Osteoblast (primary cell): ENCODE results near the gene NFX1. TPM values are rescaled to one million over a fixed set of nuclear protein-coding genes. Genes with fewer than 3 reads are reported as not detected.
A peak's percentile ranks its signal among the peaks of the same experiment; 100 is the strongest.

Source experiments
- DNase-seq: peaks from one replicate; pipeline ENCODE4 v3.0.0; 2011; ENCODE audit warnings: low spot score, mixed read lengths; ENCODE audit not compliant: insufficient read length; ENCODE audit errors: missing footprints
- H2AFZ ChIP-seq: 2 replicates; pipeline ENCODE4 v1.6.0; 2011; ENCODE audit warnings: mild to moderate bottlenecking, low read length
- H3K27ac ChIP-seq: 2 replicates; pipeline ENCODE4 v1.5.1; 2011; ENCODE audit warnings: mild to moderate bottlenecking, low read depth, low read length, moderate library complexity
- H3K27me3 ChIP-seq: 2 replicates; pipeline ENCODE4 v1.6.0; 2012; ENCODE audit warnings: mild to moderate bottlenecking, control low read depth, inconsistent platforms, low read length, moderate library complexity; ENCODE audit not compliant: insufficient read depth
- H3K36me3 ChIP-seq: 2 replicates; pipeline ENCODE4 v1.5.1; 2011; ENCODE audit warnings: mild to moderate bottlenecking, low read length, control low read depth, moderate library complexity; ENCODE audit not compliant: insufficient read depth
- H3K4me1 ChIP-seq: 2 replicates; pipeline ENCODE4 v1.5.1; 2011; ENCODE audit warnings: mild to moderate bottlenecking, low read length, control low read depth, moderate library complexity; ENCODE audit not compliant: insufficient read depth
- H3K4me2 ChIP-seq: 2 replicates; pipeline ENCODE4 v1.6.0; 2011; ENCODE audit warnings: mild to moderate bottlenecking, low read length; ENCODE audit not compliant: insufficient read depth
- H3K4me3 ChIP-seq: fragments of 200-600 bp; sonication (generic); 3 replicates; pipeline ENCODE4 v1.5.1; 2012; ENCODE audit warnings: mild to moderate bottlenecking, low read length, inconsistent platforms; ENCODE audit not compliant: insufficient read depth
- H3K79me2 ChIP-seq: 2 replicates; pipeline ENCODE4 v1.6.0; 2012; ENCODE audit warnings: mild to moderate bottlenecking, low read length, control low read depth, inconsistent platforms; ENCODE audit not compliant: insufficient read depth
- H3K9me3 ChIP-seq: 2 replicates; pipeline ENCODE4 v1.5.1; 2011; ENCODE audit warnings: low read depth, low read length, control low read depth
- H4K20me1 ChIP-seq: 2 replicates; pipeline ENCODE4 v1.6.0; 2012; ENCODE audit warnings: mild to moderate bottlenecking, low read length, control low read depth; ENCODE audit not compliant: insufficient read depth
- total RNA-seq: library from RNA; depleted of rRNA; stranded (reverse); fragments of >200 nt; gene quantifications from 2 replicates; pipeline ENCODE4 v1.2.3, GENCODE V29; 2012
- TF ChIP-seq, protein P1 (sequence below): IDR thresholded peaks from 2 replicates; pipeline ENCODE4 v1.5.1; 2011; ENCODE audit warnings: mild to moderate bottlenecking, low read depth, low read length, moderate library complexity; ENCODE audit errors: extremely low read depth

Gene NFX1
- total RNA-seq, 1 donor = 34.0 TPM

DNA sequence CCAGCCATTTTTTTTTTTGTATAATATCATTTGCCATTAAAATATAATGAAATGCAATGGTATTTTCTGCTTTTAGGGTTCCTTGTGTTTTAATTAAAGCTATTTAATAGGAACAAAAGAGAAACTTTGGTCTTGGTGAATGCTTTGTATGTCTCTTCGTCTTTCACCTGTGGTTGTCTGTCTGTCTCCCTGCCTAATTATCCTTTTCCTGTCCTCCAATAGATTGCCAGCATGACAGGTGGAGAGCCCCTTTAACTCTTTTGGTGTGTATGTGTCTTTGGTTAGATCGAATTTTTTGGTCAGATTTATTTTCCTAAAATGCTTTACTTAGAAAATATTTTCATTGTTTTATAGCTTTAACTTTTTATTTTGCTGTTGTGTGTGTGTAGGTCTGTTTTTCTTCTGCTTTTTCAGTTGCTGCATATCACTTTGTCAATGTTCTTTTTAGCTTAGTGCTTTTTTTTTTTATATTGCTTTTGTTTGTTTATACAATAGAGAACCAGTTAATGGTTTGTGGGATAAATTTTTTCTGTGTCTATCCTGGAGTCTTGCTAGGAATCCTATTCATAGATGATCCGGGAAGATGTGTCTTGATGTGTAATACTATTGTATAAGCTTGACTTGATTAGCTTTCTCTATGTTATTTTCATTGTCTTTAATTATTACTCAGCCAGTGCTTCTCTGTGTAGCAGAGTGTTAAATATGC, 16.9 kb upstream of the NFX1 start:
- peaks cover 68% of the 10 kb centered on the region for H3K36me3 ChIP-seq
- TF ChIP-seq, protein P1, sequence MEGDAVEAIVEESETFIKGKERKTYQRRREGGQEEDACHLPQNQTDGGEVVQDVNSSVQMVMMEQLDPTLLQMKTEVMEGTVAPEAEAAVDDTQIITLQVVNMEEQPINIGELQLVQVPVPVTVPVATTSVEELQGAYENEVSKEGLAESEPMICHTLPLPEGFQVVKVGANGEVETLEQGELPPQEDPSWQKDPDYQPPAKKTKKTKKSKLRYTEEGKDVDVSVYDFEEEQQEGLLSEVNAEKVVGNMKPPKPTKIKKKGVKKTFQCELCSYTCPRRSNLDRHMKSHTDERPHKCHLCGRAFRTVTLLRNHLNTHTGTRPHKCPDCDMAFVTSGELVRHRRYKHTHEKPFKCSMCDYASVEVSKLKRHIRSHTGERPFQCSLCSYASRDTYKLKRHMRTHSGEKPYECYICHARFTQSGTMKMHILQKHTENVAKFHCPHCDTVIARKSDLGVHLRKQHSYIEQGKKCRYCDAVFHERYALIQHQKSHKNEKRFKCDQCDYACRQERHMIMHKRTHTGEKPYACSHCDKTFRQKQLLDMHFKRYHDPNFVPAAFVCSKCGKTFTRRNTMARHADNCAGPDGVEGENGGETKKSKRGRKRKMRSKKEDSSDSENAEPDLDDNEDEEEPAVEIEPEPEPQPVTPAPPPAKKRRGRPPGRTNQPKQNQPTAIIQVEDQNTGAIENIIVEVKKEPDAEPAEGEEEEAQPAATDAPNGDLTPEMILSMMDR = no peak

DNA sequence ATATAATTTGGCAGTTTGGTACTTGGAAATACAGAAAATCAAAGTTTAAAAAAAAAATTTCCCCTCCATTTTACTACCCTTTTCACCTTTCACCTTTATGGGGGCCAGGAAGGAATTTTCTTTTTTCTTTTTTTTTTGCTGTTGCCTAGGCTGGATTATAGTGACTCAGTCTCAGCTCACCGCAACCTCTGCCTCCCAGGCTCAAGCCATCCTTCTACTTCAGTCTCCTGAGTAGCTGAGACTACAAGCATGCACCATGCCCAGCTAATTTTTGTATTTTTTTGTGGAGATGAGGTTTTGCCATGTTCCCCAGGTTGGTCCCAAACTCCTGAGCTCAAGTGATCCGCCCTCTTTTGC, 16.4 kb upstream of the NFX1 start:
- H3K9me3 ChIP-seq = no peaks in the 10 kb centered on the region
- no peak overlapping the region for H3K4me2 ChIP-seq
- peaks cover 3% of the 10 kb centered on the region for H4K20me1 ChIP-seq
- TF ChIP-seq, protein P1 = no peak
- H3K36me3 ChIP-seq = peaks cover 68% of the 10 kb centered on the region
- H3K4me1 ChIP-seq = peaks cover 4% of the 10 kb centered on the region
- no peak overlapping the region for H3K4me3 ChIP-seq
- no peak for DNase-seq
- H3K27me3 ChIP-seq = no peaks in the 10 kb centered on the region
- peaks cover 10% of the 10 kb centered on the region for H3K79me2 ChIP-seq
- peak overlapping the region; percentile 39 for H3K27ac ChIP-seq
- H2AFZ ChIP-seq = no peak overlapping the region

More for the DNA sequence above, 16.9 kb upstream of the NFX1 start:
- Histone ChIP-seq H3K27ac (peak overlapping the region; percentile 39), H3K27me3 (no peaks in the 10 kb centered on the region), H3K9me3 (no peaks in the 10 kb centered on the region), H3K4me1 (peaks cover 4% of the 10 kb centered on the region), H3K4me3 (no peak overlapping the region), H3K79me2 (peaks cover 10% of the 10 kb centered on the region), H3K4me2 (no peak overlapping the region), H4K20me1 (peaks cover 3% of the 10 kb centered on the region), H2AFZ (no peak overlapping the region)
- DNase-seq = no peak

DNA sequence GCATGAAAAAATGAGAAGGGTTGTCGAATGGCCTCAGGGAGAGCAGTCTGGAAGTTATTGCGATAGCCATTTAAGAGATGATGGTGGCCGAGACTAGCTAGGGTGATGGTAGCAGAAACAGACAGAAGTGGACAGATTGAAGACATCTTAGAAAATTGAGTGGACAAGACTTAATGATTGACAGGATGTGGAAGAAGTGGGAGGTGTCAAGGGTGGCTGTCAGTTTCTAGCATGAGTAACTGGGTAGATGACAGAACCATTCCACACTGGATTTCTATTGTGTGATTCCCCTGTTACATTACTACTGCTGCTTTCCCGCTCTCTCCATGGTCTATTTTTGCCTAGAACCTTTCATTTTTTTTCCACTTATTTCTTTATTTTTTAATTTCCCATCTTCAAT, 12.8 kb upstream of the NFX1 start:
- TF ChIP-seq, protein P1 = no peak
- H3K4me2 ChIP-seq = no peak overlapping the region
- no peak for DNase-seq
- peaks cover 10% of the 10 kb centered on the region for H3K79me2 ChIP-seq
- H3K27ac ChIP-seq = no peak overlapping the region
- H3K4me3 ChIP-seq = no peak overlapping the region
- peaks cover 72% of the 10 kb centered on the region for H3K36me3 ChIP-seq
- H2AFZ ChIP-seq = no peak overlapping the region
- no peaks in the 10 kb centered on the region for H3K27me3 ChIP-seq
- H3K4me1 ChIP-seq = no peaks in the 10 kb centered on the region
- no peaks in the 10 kb centered on the region for H3K9me3 ChIP-seq
- H4K20me1 ChIP-seq = peaks cover 3% of the 10 kb centered on the region

DNA sequence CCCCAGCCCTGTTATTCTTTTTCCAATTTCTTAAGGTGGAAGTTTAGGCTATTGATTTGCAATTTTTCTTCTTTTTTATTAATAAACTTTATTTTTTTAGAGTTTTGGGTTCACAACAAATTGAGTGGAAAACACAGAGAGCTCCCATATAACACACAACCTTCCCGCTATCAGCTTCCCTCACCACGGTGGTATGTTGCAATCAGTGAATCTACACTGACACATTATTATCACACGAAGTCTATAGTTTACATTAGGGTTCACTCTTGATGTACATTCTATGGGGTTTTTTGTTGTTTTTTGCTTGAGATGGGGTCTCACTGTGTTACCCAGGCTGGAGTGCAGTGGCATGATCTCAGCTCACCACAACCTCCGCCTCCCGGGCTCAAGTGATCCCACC, 4.8 kb upstream of the NFX1 start:
- DNase-seq = no peak
- Histone ChIP-seq H3K36me3 (peaks cover 16% of the 10 kb centered on the region), H3K9me3 (no peaks in the 10 kb centered on the region), H3K4me2 (no peak overlapping the region), H4K20me1 (no peaks in the 10 kb centered on the region), H2AFZ (no peak overlapping the region), H3K4me1 (peaks cover 2% of the 10 kb centered on the region), H3K27ac (no peak overlapping the region), H3K4me3 (no peak overlapping the region), H3K79me2 (peaks cover under 1% of the 10 kb centered on the region), H3K27me3 (no peaks in the 10 kb centered on the region)
- TF ChIP-seq, protein P1 = no peak
